Stimulated activated naive CD8-positive, alpha-beta T cell treated with anti-CD3 and anti-CD28 coated beads, Interleukin-15, amount 100 ng/mL, for 72 hours (primary cell): Measurements from ENCODE around the gene NR2F6.
A peak's percentile ranks its signal among the peaks of the same experiment; 100 is the strongest.
"Not testable (repeated sequence)": the region's sequence is repeated elsewhere in the genome, so short reads cannot be mapped to it uniquely, and the experiment has no call there.

Experiments
- ATAC-seq: fragments of 150-1000 bp; cut with Tn5 transposase; 2 replicates; pipeline ENCODE4 v1.10.0; 2021; ENCODE audit warnings: mild to moderate bottlenecking, moderate library complexity
- DNase-seq, 2 donors: peaks; one replicate each; pipeline ENCODE4 v3.0.0; 2021 to 2022
- H3K27ac Mint-ChIP-seq, 2 donors: one replicate each; pipeline ENCODE4 v1.8.0; 2022; ENCODE audit warnings: mild to moderate bottlenecking in 2 of 2, mixed read lengths in 2 of 2, moderate library complexity in 2 of 2
- H3K27me3 Mint-ChIP-seq: one replicate; pipeline ENCODE4 v1.8.0; 2022; ENCODE audit warnings: mixed read lengths
- H3K4me1 Mint-ChIP-seq: one replicate; pipeline ENCODE4 v1.8.0; 2022; ENCODE audit warnings: mild to moderate bottlenecking, mixed read lengths
- H3K4me3 Mint-ChIP-seq, 2 donors: one replicate each; pipeline ENCODE4 v1.8.0; 2022; ENCODE audit warnings: mild to moderate bottlenecking in 2 of 2, mixed read lengths in 2 of 2, moderate library complexity in 1 of 2
- H3K9me3 Mint-ChIP-seq, 2 donors: one replicate each; pipeline ENCODE4 v1.8.0; 2022; ENCODE audit warnings: mixed read lengths in 2 of 2

NR2F6 gene

DNA sequence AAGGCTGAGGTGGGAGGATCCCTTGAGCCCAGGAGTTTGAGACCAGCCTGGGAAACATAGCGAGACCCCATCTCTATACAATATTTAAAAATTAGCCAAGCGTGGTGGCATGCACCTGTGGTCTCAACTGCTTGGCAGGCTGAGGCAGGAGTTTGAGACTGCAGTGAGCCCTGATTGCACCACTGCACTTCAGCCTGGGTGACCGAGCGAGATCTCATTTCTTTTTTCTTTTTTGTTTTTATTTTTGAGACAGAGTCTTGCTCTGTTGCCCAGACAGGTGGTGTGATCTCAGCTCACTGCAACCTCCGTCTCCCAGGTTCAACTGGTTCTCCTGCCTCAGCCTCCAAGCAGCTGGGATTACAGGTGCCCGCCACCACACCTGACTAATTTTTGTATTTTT is 54.0 kb downstream of the NR2F6 start:
- not testable (repeated sequence) for H3K9me3 Mint-ChIP-seq, H3K4me3 Mint-ChIP-seq, ATAC-seq, H3K27me3 Mint-ChIP-seq, DNase-seq, H3K27ac Mint-ChIP-seq, H3K4me1 Mint-ChIP-seq

DNA sequence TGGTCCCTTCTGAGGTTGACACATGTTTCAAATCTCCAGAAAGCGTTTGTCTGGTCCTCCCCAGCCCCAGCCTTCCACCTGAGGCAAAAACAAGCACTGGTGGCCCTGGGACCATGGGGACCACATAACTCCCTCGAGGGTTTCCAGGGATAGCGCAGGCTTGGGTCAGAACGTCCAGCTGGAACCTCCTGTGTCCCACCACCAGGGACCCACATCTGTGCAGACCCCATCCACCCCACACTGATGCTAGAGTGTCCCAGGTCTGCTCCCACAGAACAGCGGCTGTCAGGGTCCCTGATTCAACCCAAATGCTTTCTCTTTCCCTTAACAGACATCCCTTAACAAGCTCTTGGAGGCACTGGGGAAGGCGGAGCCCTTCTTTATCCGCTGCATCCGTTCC is 60.1 kb downstream of the NR2F6 start:
- H3K4me1 Mint-ChIP-seq: peaks cover 23% of the 10 kb centered on the region
- H3K4me3 Mint-ChIP-seq: no peak overlapping the region
- ATAC-seq (no peak), DNase-seq (no peak)
- peak overlapping the region in 1 of 2 donors; percentile 64 for H3K27ac Mint-ChIP-seq
- H3K9me3 Mint-ChIP-seq: no peaks in the 10 kb centered on the region
- no peaks in the 10 kb centered on the region for H3K27me3 Mint-ChIP-seq

DNA sequence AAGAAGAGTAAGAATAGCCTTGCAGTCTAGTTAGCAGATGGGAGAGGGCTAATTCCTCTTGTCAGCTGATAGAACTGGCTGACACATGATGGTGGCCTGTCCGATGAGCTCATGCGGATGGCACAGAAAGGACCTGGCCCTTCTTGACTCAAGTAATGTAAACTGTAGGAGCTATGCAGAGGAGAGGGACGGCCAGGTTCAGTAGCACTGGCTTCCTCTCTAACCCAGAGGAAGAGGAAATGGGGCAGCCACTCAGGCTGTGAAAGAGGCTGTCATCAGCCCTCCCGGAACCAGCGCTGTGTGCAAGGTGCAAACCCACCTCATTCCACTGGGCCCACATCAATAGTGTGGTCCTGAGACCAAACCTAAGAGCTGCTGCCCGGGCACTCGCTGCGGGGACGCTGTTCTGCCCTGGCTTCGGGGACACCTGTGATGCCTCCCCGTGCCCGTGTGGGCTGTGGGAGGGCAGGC is 61.3 kb downstream of the NR2F6 start:
- Mint-ChIP-seq H3K27me3 (no peaks in the 10 kb centered on the region), H3K4me3 (peak overlapping the region; percentile 87 to 90), H3K9me3 (no peaks in the 10 kb centered on the region), H3K4me1 (peaks cover 23% of the 10 kb centered on the region), H3K27ac (peak overlapping the region; percentile 95)
- peak; percentile 94 for ATAC-seq
- peak; percentile 42 to 73 for DNase-seq

DNA sequence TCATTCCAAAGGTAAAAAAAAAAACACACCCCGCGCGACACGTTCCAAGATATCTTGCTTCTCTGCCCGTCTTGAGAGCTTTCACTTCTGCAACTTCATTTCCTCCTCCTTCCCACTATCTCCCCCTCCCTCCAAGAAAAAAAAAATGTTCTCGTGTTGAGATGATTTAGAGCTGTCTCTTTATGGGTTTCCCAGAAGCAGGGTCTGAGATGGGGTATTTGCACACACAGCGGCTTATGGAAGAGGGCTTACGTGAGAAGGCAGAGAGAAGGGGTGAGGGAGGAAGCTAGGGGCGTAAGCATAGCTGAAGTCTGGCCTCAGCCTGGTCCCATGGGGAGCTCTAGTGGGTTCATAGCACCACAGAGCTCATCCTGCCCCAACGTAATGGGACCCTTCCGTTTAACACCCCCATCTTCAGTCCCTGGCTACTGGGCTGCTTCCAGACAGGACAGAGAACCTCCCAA is 61.8 kb downstream of the NR2F6 start:
- no peaks in the 10 kb centered on the region for H3K9me3 Mint-ChIP-seq
- peak overlapping the region; percentile 95 for H3K27ac Mint-ChIP-seq
- H3K4me1 Mint-ChIP-seq: peaks cover 23% of the 10 kb centered on the region
- peak; percentile 21 to 42 for DNase-seq
- ATAC-seq: peak; percentile 72
- peak overlapping the region; percentile 87 to 90 for H3K4me3 Mint-ChIP-seq
- no peaks in the 10 kb centered on the region for H3K27me3 Mint-ChIP-seq

DNA sequence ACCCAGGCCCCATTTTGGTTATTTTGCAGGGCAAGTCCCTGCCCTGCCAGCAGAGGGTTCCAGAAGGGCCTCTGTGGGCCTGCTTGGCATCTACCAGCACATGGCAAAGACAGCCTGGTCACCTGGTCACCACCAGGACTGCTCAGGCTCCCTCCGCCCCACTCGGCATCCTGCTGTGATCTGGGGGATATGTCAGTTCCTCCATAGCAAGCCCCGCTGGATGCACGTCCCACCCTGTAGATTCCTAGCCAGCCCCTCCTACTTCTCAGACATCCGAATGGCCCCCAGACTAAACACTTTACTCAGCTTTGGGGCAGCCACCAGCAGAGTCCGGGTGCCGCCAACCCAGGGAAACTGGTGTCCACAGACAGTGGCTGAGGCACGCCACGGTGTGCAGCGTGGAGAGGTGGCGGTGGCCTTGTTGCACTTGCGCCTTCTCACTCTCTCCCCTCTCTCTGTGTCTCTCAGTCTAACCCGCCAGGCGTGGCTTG is 62.4 kb downstream of the NR2F6 start:
- Mint-ChIP-seq H3K9me3 (no peaks in the 10 kb centered on the region), H3K4me3 (peak overlapping the region; percentile 87 to 90), H3K27ac (peak overlapping the region; percentile 95), H3K27me3 (no peaks in the 10 kb centered on the region), H3K4me1 (peaks cover 23% of the 10 kb centered on the region)
- peak; percentile 29 for ATAC-seq
- peak; percentile 33 to 44 for DNase-seq
